K562 (cell line): ENCODE results near the gene ZNF83.

Experiments
- CBX3 ChIP-seq, 2 experiments: IDR thresholded peaks; 1 replicate in 1 of 2; 2 replicates in 1 of 2; pipeline ENCODE4 v1.6.1; 2012; ENCODE audit warnings: inconsistent platforms in 2 of 2, low read length in 2 of 2, borderline replicate concordance in 1 of 2, control low read depth in 1 of 2
- CTCF ChIP-seq, 3 experiments: IDR thresholded peaks in 2 of 3; conservative IDR thresholded peaks in 1 of 3; 2 replicates each; pipeline ENCODE4 v1.5.1; 2011 to 2012; ENCODE audit warnings: low read length in 3 of 3, mild to moderate bottlenecking in 3 of 3, control low read depth in 2 of 3, improper control_type of control experiment in 1 of 3, inconsistent platforms in 1 of 3, low read depth in 1 of 3, mixed read lengths in 1 of 3, moderate library complexity in 1 of 3; ENCODE audit not compliant: insufficient read depth in 2 of 3
- FOXA1 ChIP-seq: fragments of 450-650 bp; IDR thresholded peaks from 2 replicates; pipeline ENCODE4 v1.6.1; 2016; ENCODE audit warnings: mild to moderate bottlenecking, borderline replicate concordance
- NCOA1 ChIP-seq: fragments of 450-650 bp; IDR thresholded peaks from 2 replicates; pipeline ENCODE4 v1.6.1; 2016; ENCODE audit warnings: low read depth
- ZNF707 ChIP-seq: fragments of 250-450 bp; sonication (Bioruptor Pico); conservative IDR thresholded peaks from 2 replicates; pipeline ENCODE4 v1.8.0; 2022; ENCODE audit warnings: inconsistent platforms, mild to moderate bottlenecking, moderate library complexity

DNA sequence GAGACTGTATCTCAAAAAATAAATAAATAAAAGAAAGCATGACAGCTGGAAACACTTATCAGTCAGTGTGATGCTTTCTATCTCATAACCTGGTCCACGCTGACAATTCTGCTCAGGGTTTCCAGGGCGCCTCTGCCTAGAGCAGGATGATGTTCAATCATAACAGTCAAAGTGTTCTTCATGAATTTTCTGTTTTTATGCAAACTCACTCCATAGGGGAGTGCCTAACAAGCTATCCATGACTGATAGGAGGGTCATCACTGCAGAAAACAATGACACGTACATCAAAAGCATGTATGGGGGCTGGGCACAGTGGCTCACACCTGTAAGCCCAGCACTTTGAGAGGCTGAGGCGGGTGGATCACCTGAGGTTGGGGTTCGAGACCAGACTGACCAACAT lies 41.4 kb upstream of the ZNF83 start:
- TF ChIP-seq CBX3 (IDR thresholded peaks at IDR 0.05; ENCODE audit: borderline replicate concordance in 1 of 2, low read length in 2 of 2) (no peak), ZNF707 (CRISPR knock-in tag) (no peak), NCOA1 (no peak), FOXA1 (no peak), CTCF (IDR thresholded peaks at IDR 0.05 in 2 of 3, conservative IDR thresholded peaks at IDR 0.05 in 1 of 3; ENCODE audit: insufficient read depth in 2 of 3, low read depth in 1 of 3, low read length in 3 of 3) (no peak)
